Measurements from ENCODE around the gene CKAP5.
"Not testable (repeated sequence)": the region's sequence is repeated elsewhere in the genome, so short reads cannot be mapped to it uniquely, and the experiment has no call there.

Gene CKAP5

DNA sequence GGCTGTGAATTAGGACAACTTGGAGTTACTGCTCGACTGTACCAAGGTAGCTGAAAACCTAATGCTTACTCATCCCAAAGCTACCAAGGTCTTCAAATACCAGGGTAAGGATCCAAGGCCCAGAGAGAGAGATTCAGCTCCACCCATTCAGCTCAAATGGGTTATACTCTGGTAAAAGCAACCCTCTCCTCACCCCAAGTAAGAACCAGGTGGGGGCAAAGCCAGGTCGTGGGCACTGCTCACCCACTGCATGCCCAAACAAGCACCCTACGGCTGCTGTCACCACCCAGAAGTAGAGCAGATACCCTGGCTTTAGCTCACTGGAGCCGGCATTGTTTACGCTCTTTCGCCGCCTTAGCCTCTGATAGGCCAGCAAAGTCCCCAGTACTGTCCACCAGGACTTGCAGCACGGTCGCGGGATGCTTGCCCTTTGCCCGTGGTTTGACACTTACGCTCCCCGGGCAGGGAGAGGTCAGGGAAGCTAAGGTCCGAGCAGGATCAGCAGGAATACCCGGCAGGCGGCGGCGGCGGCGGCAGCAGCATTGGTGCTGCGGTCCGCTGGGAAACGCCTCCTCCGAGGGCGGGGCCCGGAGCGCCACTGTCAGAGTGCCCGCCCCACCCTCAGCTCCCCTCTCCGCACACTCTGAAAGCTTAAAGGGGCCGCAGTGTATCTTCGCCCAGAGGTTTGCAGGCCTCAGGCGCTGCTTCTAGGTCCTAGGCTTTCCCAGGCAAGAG, 19.6 kb downstream of the CKAP5 start:
- H3K9me3 ChIP-seq (ENCODE audit: control insufficient read depth, low read length), result no peaks in the 10 kb centered on the region
- H3K4me1 ChIP-seq (ENCODE audit: control insufficient read depth, insufficient read depth, low read length), result peaks cover 26% of the 10 kb centered on the region
- H3K4me3 ChIP-seq (ENCODE audit: low read length), result peak overlapping the region; percentile 69
- H3K36me3 ChIP-seq (ENCODE audit: control insufficient read depth, insufficient read depth, low read length), result no peaks in the 10 kb centered on the region
- peak overlapping the region; percentile 69 for H3K9ac ChIP-seq (ENCODE audit: low read length)
- no peaks in the 10 kb centered on the region for H3K27me3 ChIP-seq (ENCODE audit: control insufficient read depth, insufficient read depth, low read length)

DNA sequence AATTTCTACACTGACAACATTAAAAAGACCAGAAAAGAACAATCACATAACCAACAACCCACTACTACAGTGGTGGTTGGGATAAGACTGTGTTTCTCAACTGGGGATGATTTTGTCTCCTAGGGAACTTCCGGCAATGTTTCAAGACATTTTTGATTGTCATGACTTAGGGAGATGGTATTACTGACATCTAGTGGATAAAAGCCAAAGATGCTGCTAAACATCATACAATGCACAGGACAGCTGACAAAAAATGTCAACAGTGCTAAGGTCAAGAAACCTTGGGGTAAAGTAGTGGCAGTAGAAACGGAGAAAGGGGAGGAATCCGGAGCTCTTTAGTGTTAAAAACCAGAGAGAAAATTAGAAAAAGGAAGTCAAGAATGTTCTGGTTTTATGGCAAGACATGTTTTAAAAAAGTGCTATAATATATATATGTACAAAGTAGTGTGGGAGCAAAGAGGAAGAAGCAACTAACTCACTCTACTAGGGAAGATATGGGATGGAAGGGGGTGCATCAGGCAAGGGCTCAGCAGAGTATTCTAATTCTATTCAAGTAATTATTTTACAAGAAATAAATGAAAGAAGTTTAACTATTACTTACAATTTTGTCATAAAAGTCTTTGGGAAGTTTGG, 37.2 kb downstream of the CKAP5 start:
- Histone ChIP-seq H3K36me3 (ENCODE audit: control insufficient read depth, insufficient read depth, low read length) (peaks cover 6% of the 10 kb centered on the region), H3K9me3 (ENCODE audit: control insufficient read depth, low read length) (no peaks in the 10 kb centered on the region), H3K4me3 (ENCODE audit: low read length) (no peak overlapping the region), H3K9ac (ENCODE audit: low read length) (no peak overlapping the region), H3K27me3 (ENCODE audit: control insufficient read depth, insufficient read depth, low read length) (no peaks in the 10 kb centered on the region), H3K4me1 (ENCODE audit: control insufficient read depth, insufficient read depth, low read length) (no peaks in the 10 kb centered on the region)

DNA sequence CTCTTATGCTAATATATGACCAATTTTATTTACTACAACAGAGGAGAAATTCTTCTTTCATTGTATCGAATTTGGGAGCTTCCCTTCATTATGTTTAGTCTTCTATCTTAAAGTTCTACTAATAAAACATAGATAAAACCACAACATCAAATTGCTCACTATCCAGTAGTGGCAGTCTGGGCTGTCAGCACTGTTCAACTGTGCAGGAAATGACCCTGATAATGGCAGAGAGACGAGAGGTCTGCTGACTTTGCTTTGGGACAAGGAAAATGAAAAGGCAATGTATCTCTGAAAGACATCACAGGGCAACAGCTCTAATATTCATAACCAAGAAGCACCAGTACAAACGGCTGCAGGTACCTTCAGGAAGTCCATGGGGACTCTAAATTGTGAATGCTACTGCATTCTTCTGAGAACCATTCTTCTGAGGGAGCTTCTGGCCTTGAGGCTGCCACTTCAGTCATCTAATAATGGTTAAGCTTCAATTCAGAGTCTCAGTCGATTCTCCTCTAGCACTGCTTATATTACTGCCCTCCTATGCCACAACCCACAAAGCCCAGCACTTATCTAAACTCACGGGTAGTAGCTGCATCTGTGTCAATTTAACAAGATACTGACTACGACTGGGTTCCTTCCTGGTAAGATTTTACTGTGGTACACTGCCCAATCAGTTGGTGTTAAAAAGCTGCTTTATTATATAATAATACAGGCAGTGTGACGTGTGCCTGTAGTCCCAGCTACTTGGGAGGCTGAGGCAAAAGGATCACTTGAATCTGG, 44.2 kb downstream of the CKAP5 start:
- no peaks in the 10 kb centered on the region for H3K27me3 ChIP-seq (ENCODE audit: control insufficient read depth, insufficient read depth, low read length)

DNA sequence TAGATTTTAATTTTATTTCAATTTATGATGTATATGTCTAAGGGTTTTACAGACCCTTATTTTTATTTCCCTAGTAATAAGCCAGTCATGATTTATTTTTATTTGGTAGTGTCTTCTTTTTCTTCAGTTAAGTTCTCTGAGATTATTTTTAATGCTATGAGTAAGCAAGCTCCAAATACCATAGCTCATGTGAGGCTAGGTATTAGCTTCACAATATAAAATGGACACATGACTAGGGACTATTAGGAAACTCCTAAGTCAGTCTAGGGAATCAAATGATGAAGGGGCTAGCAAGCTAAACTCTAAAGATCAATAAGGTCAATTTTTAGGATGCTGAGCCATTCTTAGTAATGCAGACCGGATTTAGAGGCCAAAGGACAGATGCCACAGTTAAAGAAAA, 45.9 kb downstream of the CKAP5 start:
- Histone ChIP-seq H3K9ac (ENCODE audit: low read length) (no peak overlapping the region), H3K9me3 (ENCODE audit: control insufficient read depth, low read length) (no peaks in the 10 kb centered on the region), H3K36me3 (ENCODE audit: control insufficient read depth, insufficient read depth, low read length) (no peaks in the 10 kb centered on the region), H3K4me3 (ENCODE audit: low read length) (no peak overlapping the region), H3K4me1 (ENCODE audit: control insufficient read depth, insufficient read depth, low read length) (no peaks in the 10 kb centered on the region), H3K27me3 (ENCODE audit: control insufficient read depth, insufficient read depth, low read length) (no peaks in the 10 kb centered on the region)

More for the DNA sequence above, 44.2 kb downstream of the CKAP5 start:
- Histone ChIP-seq H3K9ac (ENCODE audit: low read length) (no peak overlapping the region), H3K4me3 (ENCODE audit: low read length) (no peak overlapping the region), H3K36me3 (ENCODE audit: control insufficient read depth, insufficient read depth, low read length) (no peaks in the 10 kb centered on the region), H3K4me1 (ENCODE audit: control insufficient read depth, insufficient read depth, low read length) (no peaks in the 10 kb centered on the region), H3K9me3 (ENCODE audit: control insufficient read depth, low read length) (no peaks in the 10 kb centered on the region)

DNA sequence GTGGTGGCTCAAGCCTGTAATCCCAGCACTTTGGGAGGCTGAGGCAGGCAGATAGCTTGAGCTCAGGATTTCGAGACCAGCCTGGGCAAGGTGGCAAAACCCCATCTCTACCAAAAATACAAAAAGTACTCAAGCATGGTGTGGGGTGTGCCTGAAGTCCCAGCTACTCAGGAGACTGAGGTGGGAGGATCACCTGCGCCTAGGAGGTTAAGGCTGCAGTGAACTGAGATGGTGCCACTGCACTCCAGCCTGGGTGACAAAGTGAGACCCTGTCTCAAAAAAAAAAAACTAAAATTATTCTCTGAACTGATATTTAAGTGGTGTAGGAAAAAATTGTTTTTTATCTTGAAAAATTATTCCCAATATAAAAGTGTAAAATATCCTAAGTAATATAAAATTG, 46.4 kb downstream of the CKAP5 start:
- H3K4me3 ChIP-seq (ENCODE audit: low read length); H3K36me3 ChIP-seq (ENCODE audit: control insufficient read depth, insufficient read depth, low read length); H3K9ac ChIP-seq (ENCODE audit: low read length); H3K9me3 ChIP-seq (ENCODE audit: control insufficient read depth, low read length); H3K4me1 ChIP-seq (ENCODE audit: control insufficient read depth, insufficient read depth, low read length); H3K27me3 ChIP-seq (ENCODE audit: control insufficient read depth, insufficient read depth, low read length): not testable (repeated sequence)

DNA sequence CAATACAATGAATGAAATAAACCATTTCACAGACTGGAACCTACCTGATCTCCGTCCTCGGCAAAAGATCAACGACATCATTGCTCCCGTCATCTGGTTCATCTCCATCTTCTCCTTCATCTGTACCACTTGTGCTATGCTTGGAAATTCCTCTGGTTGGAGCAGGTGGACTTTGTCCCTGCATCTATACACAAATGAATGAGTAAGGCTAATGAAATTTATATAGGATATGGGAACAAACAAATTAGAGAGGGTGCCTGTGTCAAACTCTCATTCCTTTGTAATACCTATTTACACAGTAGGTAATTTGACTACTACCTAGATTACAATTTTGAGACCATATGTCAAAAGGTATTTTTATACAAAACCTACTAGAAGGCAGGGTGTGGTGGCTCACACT, 67.7 kb downstream of the CKAP5 start:
- Histone ChIP-seq H3K9me3 (ENCODE audit: control insufficient read depth, low read length) (no peaks in the 10 kb centered on the region), H3K9ac (ENCODE audit: low read length) (no peak overlapping the region), H3K36me3 (ENCODE audit: control insufficient read depth, insufficient read depth, low read length) (peaks cover 4% of the 10 kb centered on the region), H3K27me3 (ENCODE audit: control insufficient read depth, insufficient read depth, low read length) (no peaks in the 10 kb centered on the region), H3K4me1 (ENCODE audit: control insufficient read depth, insufficient read depth, low read length) (no peaks in the 10 kb centered on the region), H3K4me3 (ENCODE audit: low read length) (no peak overlapping the region)

DNA sequence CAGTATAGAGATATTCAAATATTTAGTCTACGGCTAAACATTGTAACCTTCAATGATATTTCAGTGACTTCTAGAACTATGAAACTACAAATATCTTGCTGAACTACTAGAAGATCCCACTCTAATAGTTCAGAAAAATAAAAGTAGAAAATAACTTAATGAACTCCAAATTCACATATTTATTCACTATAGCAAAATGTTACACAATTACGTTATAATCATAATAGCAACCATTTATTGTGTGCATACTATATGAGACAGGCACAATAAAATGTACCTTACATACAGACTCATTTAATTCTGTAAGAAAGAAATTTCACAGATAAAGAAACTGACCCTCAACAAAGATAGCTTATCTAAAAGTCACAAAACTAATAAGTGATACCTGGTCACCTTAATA, 69.2 kb downstream of the CKAP5 start:
- H3K36me3 ChIP-seq (ENCODE audit: control insufficient read depth, insufficient read depth, low read length), result peaks cover 4% of the 10 kb centered on the region
- H3K27me3 ChIP-seq (ENCODE audit: control insufficient read depth, insufficient read depth, low read length), result no peaks in the 10 kb centered on the region

DNA sequence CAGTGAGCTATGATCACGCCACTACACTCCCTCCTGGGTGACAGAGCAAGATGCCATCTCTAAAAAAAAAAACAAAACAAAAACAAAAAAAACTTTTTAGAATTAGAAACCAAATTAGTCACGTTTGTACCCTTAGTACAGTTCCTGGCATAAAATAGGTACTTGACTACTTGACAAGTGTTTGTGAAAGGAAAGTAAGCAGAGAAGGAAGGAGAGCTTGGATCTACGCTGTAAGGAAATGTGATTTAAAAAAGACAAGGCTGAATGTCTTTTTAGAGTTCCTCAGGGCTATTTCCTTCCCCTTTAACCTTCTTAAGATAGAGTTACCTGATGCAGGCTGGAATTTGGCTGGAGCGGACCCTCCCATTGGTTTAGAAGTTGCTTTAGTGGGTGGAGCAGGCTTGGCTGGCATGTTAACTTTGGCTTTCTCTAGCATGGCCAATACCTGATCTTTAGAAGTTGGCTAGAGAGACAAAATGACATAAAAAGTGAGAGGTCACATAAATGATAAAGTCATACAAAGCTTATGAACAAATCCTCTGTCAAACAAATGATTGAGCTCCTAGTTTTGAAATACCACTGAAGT, 76.4 kb downstream of the CKAP5 start:
- no peaks in the 10 kb centered on the region for H3K4me1 ChIP-seq (ENCODE audit: control insufficient read depth, insufficient read depth, low read length)
- no peaks in the 10 kb centered on the region for H3K27me3 ChIP-seq (ENCODE audit: control insufficient read depth, insufficient read depth, low read length)
- no peak overlapping the region for H3K4me3 ChIP-seq (ENCODE audit: low read length)
- no peaks in the 10 kb centered on the region for H3K9me3 ChIP-seq (ENCODE audit: control insufficient read depth, low read length)
- H3K9ac ChIP-seq (ENCODE audit: low read length), result no peak overlapping the region
- no peaks in the 10 kb centered on the region for H3K36me3 ChIP-seq (ENCODE audit: control insufficient read depth, insufficient read depth, low read length)

More for the DNA sequence above, 69.2 kb downstream of the CKAP5 start:
- Histone ChIP-seq H3K4me3 (ENCODE audit: low read length) (no peak overlapping the region), H3K4me1 (ENCODE audit: control insufficient read depth, insufficient read depth, low read length) (no peaks in the 10 kb centered on the region), H3K9ac (ENCODE audit: low read length) (no peak overlapping the region), H3K9me3 (ENCODE audit: control insufficient read depth, low read length) (no peaks in the 10 kb centered on the region)

DNA sequence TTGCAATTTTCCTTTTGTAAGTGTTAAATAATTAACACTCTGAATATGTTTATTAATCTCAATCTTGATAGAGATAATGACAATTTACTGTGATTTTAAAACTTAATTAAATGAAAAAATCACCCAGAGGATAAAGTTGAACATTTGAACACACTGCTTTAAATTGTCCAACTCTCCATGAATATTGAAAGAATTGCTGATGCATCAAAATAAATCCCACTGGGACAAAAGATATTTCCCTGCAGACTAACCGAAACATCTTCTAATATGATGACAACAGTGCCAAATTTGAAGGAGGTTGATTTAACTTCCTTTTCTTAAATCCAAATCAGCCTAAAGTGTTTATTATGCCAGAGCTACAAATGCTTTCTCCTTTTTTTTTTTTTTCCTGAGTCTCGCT, 79.4 kb downstream of the CKAP5 start:
- H3K9me3 ChIP-seq (ENCODE audit: control insufficient read depth, low read length), result no peaks in the 10 kb centered on the region
- H3K4me3 ChIP-seq (ENCODE audit: low read length), result no peak overlapping the region
- no peaks in the 10 kb centered on the region for H3K4me1 ChIP-seq (ENCODE audit: control insufficient read depth, insufficient read depth, low read length)
- H3K9ac ChIP-seq (ENCODE audit: low read length), result no peak overlapping the region
- peaks cover 3% of the 10 kb centered on the region for H3K36me3 ChIP-seq (ENCODE audit: control insufficient read depth, insufficient read depth, low read length)
- no peaks in the 10 kb centered on the region for H3K27me3 ChIP-seq (ENCODE audit: control insufficient read depth, insufficient read depth, low read length)

DNA sequence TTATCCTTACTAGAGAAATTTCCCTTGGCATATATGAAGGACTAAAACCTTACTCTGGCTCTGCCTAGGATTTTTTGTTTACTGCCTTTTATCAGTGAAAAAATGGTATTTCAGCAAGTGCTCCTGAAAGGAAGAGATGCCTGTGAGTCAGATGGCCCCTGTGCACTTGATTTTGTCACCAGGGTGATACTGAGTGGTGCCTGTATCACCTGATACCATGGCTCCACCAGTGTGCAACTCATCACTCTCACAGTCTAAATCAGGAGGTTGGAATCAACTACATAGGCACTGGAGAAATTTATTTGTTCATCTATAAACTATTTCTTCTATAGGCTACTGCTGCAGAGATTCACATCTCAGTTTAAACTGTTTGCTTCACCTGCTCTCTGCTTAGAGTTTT, 83.8 kb downstream of the CKAP5 start:
- no peaks in the 10 kb centered on the region for H3K27me3 ChIP-seq (ENCODE audit: control insufficient read depth, insufficient read depth, low read length)

DNA sequence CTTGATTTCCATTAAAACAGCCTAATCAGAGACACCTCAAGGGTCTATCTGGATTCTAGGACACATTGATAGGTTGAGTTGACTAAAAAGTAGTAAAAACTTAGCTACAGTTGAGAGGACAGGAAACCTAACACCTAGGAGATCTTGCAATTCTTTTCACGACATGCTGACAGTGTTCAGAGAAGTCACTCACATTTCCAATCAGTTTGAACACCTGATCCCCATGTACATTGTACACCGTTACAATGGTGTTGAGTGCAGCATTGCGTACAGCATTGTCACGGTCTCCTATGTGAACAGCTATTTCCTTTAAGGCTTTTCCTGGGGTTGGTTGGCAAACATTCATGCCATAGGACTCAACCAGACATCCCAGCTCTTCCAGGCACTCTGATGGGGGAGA, 84.3 kb downstream of the CKAP5 start:
- Histone ChIP-seq H3K27me3 (ENCODE audit: control insufficient read depth, insufficient read depth, low read length) (no peaks in the 10 kb centered on the region), H3K9ac (ENCODE audit: low read length) (no peak overlapping the region), H3K36me3 (ENCODE audit: control insufficient read depth, insufficient read depth, low read length) (peaks cover 13% of the 10 kb centered on the region), H3K4me3 (ENCODE audit: low read length) (no peak overlapping the region), H3K9me3 (ENCODE audit: control insufficient read depth, low read length) (no peaks in the 10 kb centered on the region), H3K4me1 (ENCODE audit: control insufficient read depth, insufficient read depth, low read length) (no peaks in the 10 kb centered on the region)

More for the DNA sequence above, 83.8 kb downstream of the CKAP5 start:
- H3K4me1 ChIP-seq (ENCODE audit: control insufficient read depth, insufficient read depth, low read length), result no peaks in the 10 kb centered on the region
- H3K9ac ChIP-seq (ENCODE audit: low read length), result no peak overlapping the region
- H3K36me3 ChIP-seq (ENCODE audit: control insufficient read depth, insufficient read depth, low read length), result peaks cover 13% of the 10 kb centered on the region
- no peaks in the 10 kb centered on the region for H3K9me3 ChIP-seq (ENCODE audit: control insufficient read depth, low read length)
- H3K4me3 ChIP-seq (ENCODE audit: low read length), result no peak overlapping the region
